ENCODE results near the gene CA5A. TPM values are rescaled to one million over a fixed set of nuclear protein-coding genes. Genes with fewer than 3 reads are reported as not detected.

Gene CA5A
- total and polyA plus RNA-seq, 2 experiments from 2014 or later = 1.0 to 1.9 TPM

DNA sequence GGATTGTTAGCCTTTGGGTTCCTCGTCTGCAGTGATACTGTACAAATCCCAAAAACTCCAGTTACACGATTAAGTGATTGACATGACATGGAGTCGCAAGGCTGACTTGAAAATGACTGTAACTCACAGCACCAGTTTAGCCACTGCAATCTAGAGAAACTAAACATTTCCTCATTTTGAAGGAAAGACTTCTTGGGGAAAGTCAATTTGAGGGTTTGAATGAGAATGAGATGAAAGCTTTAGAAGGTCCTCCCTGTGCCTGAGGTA, 19.7 kb upstream of the CA5A start:
- Histone ChIP-seq H2AFZ (no peak overlapping the region), H3K36me3 (replicated peaks; ENCODE audit: insufficient read depth, low read depth) (no peaks in the 10 kb centered on the region), H3K4me1 (ENCODE audit: insufficient read depth) (peaks cover 26% of the 10 kb centered on the region), H3K79me2 (peaks cover 95% of the 10 kb centered on the region), H3K27me3 (no peaks in the 10 kb centered on the region), H4K20me1 (ENCODE audit: insufficient read depth, poor library complexity, severe bottlenecking) (peaks cover 3% of the 10 kb centered on the region), H3K9me3 (ENCODE audit: low read depth) (no peaks in the 10 kb centered on the region), H3K4me3 (no peak overlapping the region), H3K9me2 (replicated peaks; ENCODE audit: insufficient read depth) (no peaks in the 10 kb centered on the region), H3K4me2 (peak overlapping the region; percentile 69), H3K27ac (peak overlapping the region; percentile 86)
- no peak for TF ChIP-seq EZH2phosphoT487 (IDR thresholded peaks at IDR 0.05; ENCODE audit: low read depth, severe bottlenecking, unreplicated experiment)
- TF ChIP-seq EZH2 (IDR thresholded peaks at IDR 0.05; ENCODE audit: borderline replicate concordance) = no peak
- TF ChIP-seq, protein P1, sequence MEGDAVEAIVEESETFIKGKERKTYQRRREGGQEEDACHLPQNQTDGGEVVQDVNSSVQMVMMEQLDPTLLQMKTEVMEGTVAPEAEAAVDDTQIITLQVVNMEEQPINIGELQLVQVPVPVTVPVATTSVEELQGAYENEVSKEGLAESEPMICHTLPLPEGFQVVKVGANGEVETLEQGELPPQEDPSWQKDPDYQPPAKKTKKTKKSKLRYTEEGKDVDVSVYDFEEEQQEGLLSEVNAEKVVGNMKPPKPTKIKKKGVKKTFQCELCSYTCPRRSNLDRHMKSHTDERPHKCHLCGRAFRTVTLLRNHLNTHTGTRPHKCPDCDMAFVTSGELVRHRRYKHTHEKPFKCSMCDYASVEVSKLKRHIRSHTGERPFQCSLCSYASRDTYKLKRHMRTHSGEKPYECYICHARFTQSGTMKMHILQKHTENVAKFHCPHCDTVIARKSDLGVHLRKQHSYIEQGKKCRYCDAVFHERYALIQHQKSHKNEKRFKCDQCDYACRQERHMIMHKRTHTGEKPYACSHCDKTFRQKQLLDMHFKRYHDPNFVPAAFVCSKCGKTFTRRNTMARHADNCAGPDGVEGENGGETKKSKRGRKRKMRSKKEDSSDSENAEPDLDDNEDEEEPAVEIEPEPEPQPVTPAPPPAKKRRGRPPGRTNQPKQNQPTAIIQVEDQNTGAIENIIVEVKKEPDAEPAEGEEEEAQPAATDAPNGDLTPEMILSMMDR (IDR thresholded peaks at IDR 0.05; ENCODE audit: poor library complexity) = no peak
- 65% methylated on average over 3 of the region's 3 CpGs for WGBS (ENCODE audit: low lambda C conversion rate, missing lambda C conversion rate)
- no peak for DNase-seq (ENCODE audit: low spot score)

DNA sequence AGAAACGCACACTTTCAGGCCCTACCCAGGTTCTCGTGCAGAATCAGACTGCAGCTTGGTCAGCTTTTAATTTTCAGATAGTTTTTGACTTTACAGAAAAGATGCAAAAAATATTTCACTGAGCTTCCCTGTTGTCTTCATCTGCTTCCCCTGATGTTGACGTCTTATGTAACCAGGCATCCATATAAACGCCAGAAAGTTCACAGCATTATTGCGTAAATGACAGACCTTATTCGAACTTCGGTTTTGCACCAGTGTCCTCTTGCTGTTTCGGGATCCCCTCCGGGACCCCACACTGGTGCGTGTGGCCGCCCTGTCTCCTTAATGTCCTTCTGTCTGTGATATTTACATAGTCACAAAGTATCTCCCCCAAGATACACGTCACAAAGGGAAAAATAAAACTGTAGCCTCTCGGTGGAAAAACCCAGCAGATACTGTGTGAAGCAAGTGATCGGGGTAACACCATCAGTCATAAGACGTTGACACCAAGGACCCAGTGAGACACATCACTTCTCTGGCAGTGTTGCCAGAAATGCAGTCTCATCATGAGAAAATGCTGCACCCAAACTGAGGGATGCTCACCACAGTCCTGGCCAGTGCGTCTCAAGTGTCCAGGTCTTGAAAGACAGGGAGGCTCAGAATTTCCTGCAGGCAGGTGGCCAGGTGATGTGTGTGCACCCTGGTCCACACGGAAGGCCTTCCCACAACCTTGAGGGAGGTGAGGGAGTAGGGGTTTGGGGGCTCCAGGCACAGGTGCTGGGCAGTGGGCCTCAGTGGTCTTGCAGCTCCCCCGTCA, 19.2 kb upstream of the CA5A start:
- no peak overlapping the region for H3K4me3 ChIP-seq
- 92% methylated on average over 18 of the region's 18 CpGs for WGBS (ENCODE audit: low lambda C conversion rate, missing lambda C conversion rate)
- H3K36me3 ChIP-seq (replicated peaks; ENCODE audit: insufficient read depth, low read depth) = no peaks in the 10 kb centered on the region
- peak overlapping the region; percentile 69 for H3K4me2 ChIP-seq
- H3K79me2 ChIP-seq = peaks cover 89% of the 10 kb centered on the region
- peaks cover 3% of the 10 kb centered on the region for H4K20me1 ChIP-seq (ENCODE audit: insufficient read depth, poor library complexity, severe bottlenecking)
- H3K4me1 ChIP-seq (ENCODE audit: insufficient read depth) = peaks cover 26% of the 10 kb centered on the region
- H3K9me3 ChIP-seq (ENCODE audit: low read depth) = no peaks in the 10 kb centered on the region
- H3K9me2 ChIP-seq (replicated peaks; ENCODE audit: insufficient read depth) = no peaks in the 10 kb centered on the region
- H3K27ac ChIP-seq = peak overlapping the region; percentile 86
- TF ChIP-seq EZH2 (IDR thresholded peaks at IDR 0.05; ENCODE audit: borderline replicate concordance) (no peak), EZH2phosphoT487 (IDR thresholded peaks at IDR 0.05; ENCODE audit: low read depth, severe bottlenecking, unreplicated experiment) (no peak)
- TF ChIP-seq, protein P1 (IDR thresholded peaks at IDR 0.05; ENCODE audit: poor library complexity) = no peak
- H3K27me3 ChIP-seq = no peaks in the 10 kb centered on the region
- H2AFZ ChIP-seq = no peak overlapping the region
- DNase-seq (ENCODE audit: low spot score) = no peak

DNA sequence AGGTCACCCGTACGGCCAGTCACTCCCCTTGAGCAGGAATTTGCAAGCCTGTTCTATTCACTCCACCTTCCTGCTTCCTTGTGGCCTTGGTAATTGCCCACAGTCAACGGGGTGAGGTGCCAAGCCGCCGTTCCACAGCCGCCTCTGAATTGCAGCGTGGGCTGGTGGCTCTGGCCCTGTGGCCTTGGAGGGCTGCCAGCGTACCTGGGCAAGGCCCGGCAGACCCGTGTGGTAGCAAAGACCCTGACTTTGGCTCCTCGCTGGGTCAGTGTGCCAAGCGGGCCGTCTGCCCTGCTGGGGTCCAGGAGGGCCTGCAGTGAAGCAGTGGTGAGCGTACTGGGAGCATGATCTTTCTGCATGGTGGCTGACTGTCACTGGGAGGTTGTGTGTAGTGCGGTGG, 18.5 kb upstream of the CA5A start:
- Histone ChIP-seq H3K9me3 (ENCODE audit: low read depth) (no peaks in the 10 kb centered on the region), H3K9me2 (replicated peaks; ENCODE audit: insufficient read depth) (no peaks in the 10 kb centered on the region), H3K27me3 (no peaks in the 10 kb centered on the region), H3K4me2 (no peak overlapping the region), H2AFZ (no peak overlapping the region), H4K20me1 (ENCODE audit: insufficient read depth, poor library complexity, severe bottlenecking) (peaks cover 3% of the 10 kb centered on the region), H3K27ac (peak overlapping the region; percentile 86), H3K4me1 (ENCODE audit: insufficient read depth) (peaks cover 26% of the 10 kb centered on the region), H3K36me3 (replicated peaks; ENCODE audit: insufficient read depth, low read depth) (no peaks in the 10 kb centered on the region), H3K4me3 (no peak overlapping the region), H3K79me2 (peaks cover 83% of the 10 kb centered on the region)
- DNase-seq (ENCODE audit: low spot score) = no peak
- WGBS (ENCODE audit: low lambda C conversion rate, missing lambda C conversion rate) = 84% methylated on average over 15 of the region's 15 CpGs
- TF ChIP-seq EZH2phosphoT487 (IDR thresholded peaks at IDR 0.05; ENCODE audit: low read depth, severe bottlenecking, unreplicated experiment) = no peak
- TF ChIP-seq, protein P1 (IDR thresholded peaks at IDR 0.05; ENCODE audit: poor library complexity) = no peak
- TF ChIP-seq EZH2 (IDR thresholded peaks at IDR 0.05; ENCODE audit: borderline replicate concordance) = no peak
